ENCODE data around the gene GRB2.

The GRB2 gene

DNA sequence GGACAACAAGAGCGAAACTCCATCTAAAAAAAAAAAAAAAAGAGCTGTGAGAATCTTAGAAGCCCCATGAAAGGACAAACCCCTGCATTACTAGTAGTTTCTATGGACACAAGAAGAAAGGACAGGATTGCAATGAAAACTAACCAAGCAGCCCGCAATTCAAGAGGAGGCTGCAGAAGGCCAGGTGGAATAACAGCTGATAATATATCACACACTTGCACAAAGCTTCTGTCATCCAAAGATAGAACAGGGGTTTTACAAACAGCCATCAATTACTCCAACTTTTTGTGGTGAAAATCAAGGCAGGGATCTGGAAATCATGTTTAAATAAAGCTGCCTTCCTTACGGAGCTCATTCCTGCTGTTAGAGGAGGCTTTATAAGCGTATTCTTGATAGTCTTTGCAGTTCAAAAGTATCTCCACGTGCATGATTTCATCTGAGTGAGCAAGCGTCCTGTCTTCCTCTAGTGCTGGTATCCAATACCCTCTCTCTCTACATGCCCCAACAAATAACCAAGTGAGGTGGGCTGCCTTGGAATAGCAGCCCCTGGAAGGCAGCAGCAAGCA is 27.8 kb upstream of the GRB2 start:
- H3K4me1 ChIP-seq = no peaks in the 10 kb centered on the region
- no peak overlapping the region for H3K4me2 ChIP-seq (ENCODE audit: low read length)
- no peak overlapping the region for H3K9ac ChIP-seq
- no peak overlapping the region for H2AFZ ChIP-seq
- no peaks in the 10 kb centered on the region for H3K9me3 ChIP-seq (ENCODE audit: control insufficient read depth, low read length)
- no peak overlapping the region for H3K4me3 ChIP-seq (ENCODE audit: low read depth, low read length)
- no peaks in the 10 kb centered on the region for H3K79me2 ChIP-seq
- H3K27ac ChIP-seq = no peak overlapping the region
- H3K36me3 ChIP-seq (ENCODE audit: control insufficient read depth, insufficient read depth, low read length) = no peaks in the 10 kb centered on the region
- no peaks in the 10 kb centered on the region for H3K27me3 ChIP-seq (ENCODE audit: control insufficient read depth, insufficient read depth, low read length)
- TF ChIP-seq, protein P1, sequence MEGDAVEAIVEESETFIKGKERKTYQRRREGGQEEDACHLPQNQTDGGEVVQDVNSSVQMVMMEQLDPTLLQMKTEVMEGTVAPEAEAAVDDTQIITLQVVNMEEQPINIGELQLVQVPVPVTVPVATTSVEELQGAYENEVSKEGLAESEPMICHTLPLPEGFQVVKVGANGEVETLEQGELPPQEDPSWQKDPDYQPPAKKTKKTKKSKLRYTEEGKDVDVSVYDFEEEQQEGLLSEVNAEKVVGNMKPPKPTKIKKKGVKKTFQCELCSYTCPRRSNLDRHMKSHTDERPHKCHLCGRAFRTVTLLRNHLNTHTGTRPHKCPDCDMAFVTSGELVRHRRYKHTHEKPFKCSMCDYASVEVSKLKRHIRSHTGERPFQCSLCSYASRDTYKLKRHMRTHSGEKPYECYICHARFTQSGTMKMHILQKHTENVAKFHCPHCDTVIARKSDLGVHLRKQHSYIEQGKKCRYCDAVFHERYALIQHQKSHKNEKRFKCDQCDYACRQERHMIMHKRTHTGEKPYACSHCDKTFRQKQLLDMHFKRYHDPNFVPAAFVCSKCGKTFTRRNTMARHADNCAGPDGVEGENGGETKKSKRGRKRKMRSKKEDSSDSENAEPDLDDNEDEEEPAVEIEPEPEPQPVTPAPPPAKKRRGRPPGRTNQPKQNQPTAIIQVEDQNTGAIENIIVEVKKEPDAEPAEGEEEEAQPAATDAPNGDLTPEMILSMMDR (IDR thresholded peaks at IDR 0.05) = no peak

DNA sequence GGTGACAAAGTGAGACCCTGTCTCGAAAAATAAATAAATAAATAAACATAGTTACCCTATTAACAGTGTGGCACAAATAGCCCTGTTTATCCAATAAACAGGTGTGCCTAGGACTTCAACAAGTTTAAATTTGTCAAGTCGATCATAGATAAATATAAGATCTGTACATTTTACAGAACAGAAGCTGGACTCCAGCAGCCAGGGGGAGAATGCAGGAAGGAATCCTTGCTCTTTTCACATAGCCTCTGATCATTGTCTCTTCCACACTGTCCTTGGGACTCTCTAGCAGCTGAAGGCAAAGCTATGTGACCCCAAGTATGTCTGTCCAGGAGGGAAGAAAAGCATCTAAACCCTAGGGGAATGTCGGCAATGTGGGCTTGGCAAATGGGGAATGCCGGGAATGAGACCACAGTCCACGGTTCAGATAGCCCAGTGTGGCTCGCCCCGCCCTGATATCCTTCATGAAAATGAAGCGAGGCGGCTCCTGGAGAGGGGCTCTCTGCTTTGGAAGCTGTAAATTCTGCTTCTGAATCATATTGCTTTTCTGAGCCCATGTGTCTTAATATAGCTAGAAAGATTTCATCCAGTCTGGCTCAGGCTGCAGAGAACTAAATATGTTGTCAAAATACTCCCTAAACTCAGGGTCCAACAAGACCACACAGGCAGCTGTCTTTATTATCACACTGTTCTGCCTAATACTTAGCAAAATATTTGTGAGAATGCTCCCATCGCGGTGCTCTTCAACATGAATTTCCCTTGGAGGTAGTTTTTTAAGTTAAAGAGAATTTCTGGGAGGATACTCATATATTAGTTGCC is 24.9 kb upstream of the GRB2 start:
- Histone ChIP-seq H3K9me3 (ENCODE audit: control insufficient read depth, low read length) (no peaks in the 10 kb centered on the region), H3K4me1 (no peaks in the 10 kb centered on the region), H3K4me3 (ENCODE audit: low read depth, low read length) (no peak overlapping the region), H3K79me2 (no peaks in the 10 kb centered on the region), H3K36me3 (ENCODE audit: control insufficient read depth, insufficient read depth, low read length) (no peaks in the 10 kb centered on the region), H3K27ac (no peak overlapping the region), H3K27me3 (ENCODE audit: control insufficient read depth, insufficient read depth, low read length) (no peaks in the 10 kb centered on the region), H3K9ac (no peak overlapping the region), H2AFZ (peak overlapping the region; percentile 26), H3K4me2 (ENCODE audit: low read length) (no peak overlapping the region)
- TF ChIP-seq, protein P1 (IDR thresholded peaks at IDR 0.05) = no peak

DNA sequence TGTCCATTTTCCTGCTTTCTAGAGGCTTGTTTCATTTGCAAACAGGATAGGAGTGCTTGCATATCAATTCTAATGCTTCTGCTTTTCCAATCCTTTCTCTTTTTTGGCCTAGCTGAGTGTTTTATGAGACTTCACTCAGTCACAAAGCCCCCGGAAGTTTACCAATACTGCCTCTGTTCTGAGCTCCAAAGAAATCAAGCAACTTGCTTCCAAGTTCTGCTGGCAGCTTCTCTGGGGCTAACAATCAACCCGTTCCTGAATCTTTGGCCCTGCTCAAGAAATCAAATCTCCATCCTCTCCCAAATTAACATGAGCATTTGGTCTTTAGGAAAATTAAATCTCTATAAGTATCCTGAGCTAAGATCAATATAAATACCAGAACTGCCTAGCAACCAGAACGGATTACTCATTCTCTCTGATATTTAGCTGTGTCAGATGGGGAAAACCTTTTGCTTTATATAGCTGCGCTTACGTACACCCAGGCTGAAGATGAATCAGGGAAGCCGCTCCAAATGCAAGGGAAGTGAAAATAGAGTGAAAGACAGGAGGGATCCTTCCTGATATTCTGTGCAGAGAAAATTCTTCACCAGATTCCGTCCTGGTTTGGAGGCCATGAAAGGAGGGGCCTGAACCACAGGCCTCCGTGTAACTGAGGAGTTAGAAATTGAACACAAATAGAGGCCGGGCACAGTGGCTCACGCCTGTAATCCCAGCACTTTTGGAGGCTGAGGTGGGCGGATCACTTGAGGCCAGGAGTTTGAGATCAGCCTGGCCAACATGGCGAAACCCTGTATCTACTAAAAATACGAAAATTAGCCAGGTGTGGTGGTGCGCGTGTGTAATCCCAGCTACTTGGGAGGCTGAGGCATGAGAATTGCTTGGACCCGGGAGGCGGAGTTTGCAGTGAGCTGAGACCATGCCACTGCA is 23.3 kb upstream of the GRB2 start:
- Histone ChIP-seq H3K4me2 (ENCODE audit: low read length) (no peak overlapping the region), H3K36me3 (ENCODE audit: control insufficient read depth, insufficient read depth, low read length) (no peaks in the 10 kb centered on the region), H3K4me3 (ENCODE audit: low read depth, low read length) (no peak overlapping the region), H3K27ac (no peak overlapping the region), H3K4me1 (no peaks in the 10 kb centered on the region), H3K9ac (no peak overlapping the region), H3K9me3 (ENCODE audit: control insufficient read depth, low read length) (no peaks in the 10 kb centered on the region), H3K27me3 (ENCODE audit: control insufficient read depth, insufficient read depth, low read length) (no peaks in the 10 kb centered on the region), H3K79me2 (no peaks in the 10 kb centered on the region), H2AFZ (no peak overlapping the region)
- TF ChIP-seq, protein P1 (IDR thresholded peaks at IDR 0.05) = no peak

DNA sequence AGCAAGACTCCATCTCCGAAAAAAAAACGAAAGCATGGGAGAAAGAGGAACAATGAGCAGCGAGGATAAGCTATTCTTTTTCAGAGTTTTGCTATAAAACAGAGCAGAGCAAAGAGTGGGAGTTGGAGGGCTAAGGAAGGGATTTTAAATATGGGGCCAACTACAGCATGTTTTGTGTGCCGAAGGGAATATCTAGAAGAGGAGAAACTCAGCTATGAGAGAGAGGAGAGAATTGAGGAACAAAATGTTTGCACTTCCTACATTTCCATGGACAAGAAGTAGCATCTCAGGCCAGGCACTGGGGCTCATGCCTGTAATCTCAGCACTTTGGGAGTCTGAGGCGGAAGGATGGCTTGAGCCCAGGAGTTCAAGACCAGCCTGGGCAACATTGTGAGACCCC is 13.1 kb upstream of the GRB2 start:
- H3K27ac ChIP-seq = no peak overlapping the region
- H3K79me2 ChIP-seq = no peaks in the 10 kb centered on the region
- no peaks in the 10 kb centered on the region for H3K9me3 ChIP-seq (ENCODE audit: control insufficient read depth, low read length)
- no peaks in the 10 kb centered on the region for H3K4me1 ChIP-seq
- H3K4me2 ChIP-seq (ENCODE audit: low read length) = no peak overlapping the region
- no peaks in the 10 kb centered on the region for H3K36me3 ChIP-seq (ENCODE audit: control insufficient read depth, insufficient read depth, low read length)
- H2AFZ ChIP-seq = no peak overlapping the region
- H3K9ac ChIP-seq = no peak overlapping the region
- no peaks in the 10 kb centered on the region for H3K27me3 ChIP-seq (ENCODE audit: control insufficient read depth, insufficient read depth, low read length)
- TF ChIP-seq, protein P1 (IDR thresholded peaks at IDR 0.05) = no peak
- H3K4me3 ChIP-seq (ENCODE audit: low read depth, low read length) = no peak overlapping the region
